NOMO-1 (cell line): ENCODE results near the gene SEMA3C.
"Not testable (repeated sequence)": the region's sequence is repeated elsewhere in the genome, so short reads cannot be mapped to it uniquely, and the experiment has no call there.

ENCODE experiments used
- DNase-seq, 2 experiments: peaks; one replicate each; lab custom pipeline; 2025; ENCODE audit not compliant: unreplicated experiment in 2 of 2; lab: John Stamatoyannopoulos, UW

The SEMA3C gene

GRCh38 chr7:80929619-80930018, 10.8 kb upstream of the SEMA3C start:
- DNase-seq, result no peak

- not testable (repeated sequence) for DNase-seq
Observed at GRCh38 chr7:80926955-80927354, 8.1 kb upstream of the SEMA3C start.

GRCh38 chr7:80924090-80924489, 5.2 kb upstream of the SEMA3C start:
- DNase-seq, result peak; percentile 48 to 90

GRCh38 chr7:80923211-80923612, 4.4 kb upstream of the SEMA3C start:
- DNase-seq, result no peak

GRCh38 chr7:80922253-80923049, 3.6 kb upstream of the SEMA3C start:
- DNase-seq, result no peak

- no peak for DNase-seq
Observed at GRCh38 chr7:80921130-80921529, 2.3 kb upstream of the SEMA3C start.

- peak; percentile 83 to 85 for DNase-seq
Observed at GRCh38 chr7:80918399-80918798, 452 bp downstream of the SEMA3C start.

GRCh38 chr7:80916770-80917741, 1.8 kb downstream of the SEMA3C start:
- DNase-seq, result peak in 1 of 2 experiments; percentile 51

- DNase-seq, result no peak
Observed at GRCh38 chr7:80910228-80910627, 8.6 kb downstream of the SEMA3C start.

- no peak for DNase-seq
Observed at GRCh38 chr7:80908360-80908797, 10.5 kb downstream of the SEMA3C start.

GRCh38 chr7:80907612-80908011, 11.2 kb downstream of the SEMA3C start:
- DNase-seq, result no peak

- no peak for DNase-seq
Observed at GRCh38 chr7:80907141-80907601, 11.7 kb downstream of the SEMA3C start.

- DNase-seq, result no peak
Observed at GRCh38 chr7:80905334-80905733, 13.5 kb downstream of the SEMA3C start.

- DNase-seq, result no peak
Observed at GRCh38 chr7:80902716-80903308, 16.0 kb downstream of the SEMA3C start.

- no peak for DNase-seq
Observed at GRCh38 chr7:80902019-80902418, 16.8 kb downstream of the SEMA3C start.

GRCh38 chr7:80900583-80901576, 18.0 kb downstream of the SEMA3C start:
- peak; percentile 69 to 88 for DNase-seq

GRCh38 chr7:80896906-80897598, 21.8 kb downstream of the SEMA3C start:
- no peak for DNase-seq

- no peak for DNase-seq
Observed at GRCh38 chr7:80895056-80895455, 23.8 kb downstream of the SEMA3C start.

- DNase-seq, result no peak
Observed at GRCh38 chr7:80891259-80891544, 27.6 kb downstream of the SEMA3C start.
